Astrocyte (in vitro differentiated cells and primary cell): ENCODE measurements around the gene WDR27. TPM values are rescaled to one million over a fixed set of nuclear protein-coding genes. Genes with fewer than 3 reads are reported as not detected.
"Not testable (repeated sequence)": the region's sequence is repeated elsewhere in the genome, so short reads cannot be mapped to it uniquely, and the experiment has no call there.

ENCODE experiments used
- DNase-seq: peaks from one replicate; pipeline ENCODE4 v3.0.0-alpha.2; 2010; ENCODE audit warnings: low read depth
- FAIRE-seq: peaks from 2 replicates; lab custom pipeline; 2011; peaks lifted over from hg19 to GRCh38; lab: Jason Lieb, UNC
- H2AFZ ChIP-seq: 2 replicates; pipeline ENCODE4 v1.6.0; 2012; ENCODE audit warnings: low read depth, low read length, inconsistent platforms
- H3K27ac ChIP-seq: 2 replicates; pipeline ENCODE4 v1.5.1; 2011; ENCODE audit warnings: low read depth, low read length, inconsistent platforms
- H3K27me3 ChIP-seq: 2 replicates; pipeline ENCODE4 v1.6.0; 2011; ENCODE audit warnings: low read length, inconsistent platforms; ENCODE audit not compliant: insufficient read depth
- H3K36me3 ChIP-seq: 2 replicates; pipeline ENCODE4 v1.5.1; 2011; ENCODE audit warnings: low read length, inconsistent platforms; ENCODE audit not compliant: insufficient read depth
- H3K4me1 ChIP-seq: 2 replicates; pipeline ENCODE4 v1.5.1; 2011; ENCODE audit warnings: low read length, inconsistent platforms; ENCODE audit not compliant: insufficient read depth
- H3K4me2 ChIP-seq: 2 replicates; pipeline ENCODE4 v1.6.0; 2012; ENCODE audit warnings: low read length, inconsistent platforms
- H3K4me3 ChIP-seq: 2 replicates; pipeline ENCODE4 v1.5.1; 2011; ENCODE audit warnings: low read depth, mild to moderate bottlenecking, low read length, inconsistent platforms; ENCODE audit not compliant: insufficient read depth
- H3K79me2 ChIP-seq: 2 replicates; pipeline ENCODE4 v1.6.0; 2012; ENCODE audit warnings: mild to moderate bottlenecking, low read length, inconsistent platforms; ENCODE audit not compliant: insufficient read depth
- H3K9ac ChIP-seq: 2 replicates; pipeline ENCODE4 v1.6.0; 2012; ENCODE audit warnings: mild to moderate bottlenecking, low read length, inconsistent platforms
- H3K9me3 ChIP-seq: 2 replicates; pipeline ENCODE4 v1.5.1; 2012; ENCODE audit warnings: low read depth, mild to moderate bottlenecking, low read length, inconsistent platforms; ENCODE audit not compliant: insufficient read depth
- H4K20me1 ChIP-seq: 2 replicates; pipeline ENCODE4 v1.6.0; 2012; ENCODE audit warnings: low read length, inconsistent platforms; ENCODE audit not compliant: insufficient read depth
- H3K27ac Mint-ChIP-seq: one replicate; pipeline ENCODE4 v1.8.0; 2021; ENCODE audit warnings: mild to moderate bottlenecking, mixed read lengths; ENCODE audit not compliant: unreplicated experiment
- H3K27me3 Mint-ChIP-seq: one replicate; pipeline ENCODE4 v1.8.0; 2021; ENCODE audit warnings: low read depth, mixed read lengths; ENCODE audit not compliant: unreplicated experiment
- H3K36me3 Mint-ChIP-seq: one replicate; pipeline ENCODE4 v1.8.0; 2021; ENCODE audit warnings: low read depth, mixed read lengths; ENCODE audit not compliant: unreplicated experiment
- H3K4me1 Mint-ChIP-seq: one replicate; pipeline ENCODE4 v1.8.0; 2021; ENCODE audit warnings: low read depth, mixed read lengths; ENCODE audit not compliant: unreplicated experiment
- H3K4me3 Mint-ChIP-seq: one replicate; pipeline ENCODE4 v1.8.0; 2021; ENCODE audit warnings: mild to moderate bottlenecking, moderate library complexity, mixed read lengths; ENCODE audit not compliant: unreplicated experiment
- H3K9me3 Mint-ChIP-seq: one replicate; pipeline ENCODE4 v1.8.0; 2021; ENCODE audit warnings: mild to moderate bottlenecking, mixed read lengths; ENCODE audit not compliant: unreplicated experiment
- EZH2 ChIP-seq: IDR thresholded peaks from 2 replicates; pipeline ENCODE4 v1.6.1; 2012; ENCODE audit warnings: mild to moderate bottlenecking, low read length, inconsistent platforms; ENCODE audit not compliant: insufficient read depth
- total RNA-seq: library from RNA; stranded (reverse); gene quantifications from 2 replicates; pipeline ENCODE4 v1.2.1, GENCODE V29; 2021
- TF ChIP-seq, protein P1 (sequence below): IDR thresholded peaks from 2 replicates; pipeline ENCODE4 v1.5.1; 2011; ENCODE audit warnings: low read depth, mild to moderate bottlenecking, inconsistent platforms, low read length, moderate library complexity; ENCODE audit not compliant: insufficient read depth

Gene WDR27
- total RNA-seq, 1 donor from 2014 or later, result 31.2 TPM

DNA sequence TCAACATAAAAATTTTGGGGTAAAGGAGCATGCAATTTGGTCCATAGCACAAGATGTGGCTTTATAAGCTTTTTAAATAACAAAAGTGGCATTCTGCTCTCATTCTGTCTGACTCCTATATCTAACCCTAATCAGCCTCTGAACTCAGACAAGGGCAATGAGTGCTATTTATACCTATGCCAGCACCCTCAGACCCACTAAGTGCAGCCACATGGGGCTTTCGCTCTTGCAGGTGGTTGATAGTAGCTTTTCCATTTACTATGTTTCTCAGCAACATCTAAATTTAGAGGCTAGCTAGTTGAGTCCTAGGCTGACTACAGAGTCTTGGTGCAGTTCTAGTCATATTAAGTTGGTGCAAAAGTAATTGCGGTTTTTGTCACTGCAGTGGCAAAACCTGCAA lies 231.0 kb downstream of the WDR27 start:
- Mint-ChIP-seq H3K4me3 (no peak overlapping the region), H3K27ac (no peak overlapping the region), H3K27me3 (no peaks in the 10 kb centered on the region), H3K36me3 (peaks cover 17% of the 10 kb centered on the region), H3K4me1 (no peaks in the 10 kb centered on the region), H3K9me3 (peaks cover 22% of the 10 kb centered on the region)
- H3K9me3 ChIP-seq, result peaks cover 3% of the 10 kb centered on the region
- H3K27ac ChIP-seq, result no peak overlapping the region
- H3K79me2 ChIP-seq, result no peaks in the 10 kb centered on the region
- H2AFZ ChIP-seq, result no peak overlapping the region
- DNase-seq (no peak), FAIRE-seq (no peak)
- H3K27me3 ChIP-seq, result no peaks in the 10 kb centered on the region
- H3K4me1 ChIP-seq, result no peaks in the 10 kb centered on the region
- TF ChIP-seq, protein P1, sequence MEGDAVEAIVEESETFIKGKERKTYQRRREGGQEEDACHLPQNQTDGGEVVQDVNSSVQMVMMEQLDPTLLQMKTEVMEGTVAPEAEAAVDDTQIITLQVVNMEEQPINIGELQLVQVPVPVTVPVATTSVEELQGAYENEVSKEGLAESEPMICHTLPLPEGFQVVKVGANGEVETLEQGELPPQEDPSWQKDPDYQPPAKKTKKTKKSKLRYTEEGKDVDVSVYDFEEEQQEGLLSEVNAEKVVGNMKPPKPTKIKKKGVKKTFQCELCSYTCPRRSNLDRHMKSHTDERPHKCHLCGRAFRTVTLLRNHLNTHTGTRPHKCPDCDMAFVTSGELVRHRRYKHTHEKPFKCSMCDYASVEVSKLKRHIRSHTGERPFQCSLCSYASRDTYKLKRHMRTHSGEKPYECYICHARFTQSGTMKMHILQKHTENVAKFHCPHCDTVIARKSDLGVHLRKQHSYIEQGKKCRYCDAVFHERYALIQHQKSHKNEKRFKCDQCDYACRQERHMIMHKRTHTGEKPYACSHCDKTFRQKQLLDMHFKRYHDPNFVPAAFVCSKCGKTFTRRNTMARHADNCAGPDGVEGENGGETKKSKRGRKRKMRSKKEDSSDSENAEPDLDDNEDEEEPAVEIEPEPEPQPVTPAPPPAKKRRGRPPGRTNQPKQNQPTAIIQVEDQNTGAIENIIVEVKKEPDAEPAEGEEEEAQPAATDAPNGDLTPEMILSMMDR, result no peak
- no peak for TF ChIP-seq EZH2
- H3K4me3 ChIP-seq, result no peak overlapping the region
- no peak overlapping the region for H3K9ac ChIP-seq
- H3K4me2 ChIP-seq, result no peak overlapping the region
- H4K20me1 ChIP-seq, result no peaks in the 10 kb centered on the region
- no peaks in the 10 kb centered on the region for H3K36me3 ChIP-seq

DNA sequence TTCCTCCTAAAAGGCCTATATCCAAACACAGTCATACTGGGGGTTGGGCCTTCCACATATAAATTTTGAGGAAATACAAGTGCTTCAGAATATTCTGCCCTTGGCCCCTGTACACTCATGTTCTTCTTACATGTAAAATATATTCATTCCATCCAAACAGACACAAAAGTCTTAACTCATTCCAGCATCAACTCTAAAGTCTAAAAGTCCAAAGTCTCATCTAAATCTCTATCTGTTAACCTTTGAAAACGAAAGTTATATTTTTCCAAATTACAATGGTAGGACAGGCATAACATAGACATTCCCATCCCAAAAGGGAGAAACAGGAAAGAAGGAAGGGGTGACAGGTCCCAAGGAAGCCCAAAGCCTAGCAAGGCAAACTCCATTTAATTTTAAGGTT lies 232.8 kb downstream of the WDR27 start:
- no peak overlapping the region for H3K4me2 ChIP-seq
- TF ChIP-seq, protein P1, result no peak
- TF ChIP-seq EZH2, result no peak
- H3K36me3 ChIP-seq, result no peaks in the 10 kb centered on the region
- no peaks in the 10 kb centered on the region for H3K79me2 ChIP-seq
- no peaks in the 10 kb centered on the region for H3K4me1 ChIP-seq
- no peaks in the 10 kb centered on the region for H3K27me3 Mint-ChIP-seq
- H3K27me3 ChIP-seq, result no peaks in the 10 kb centered on the region
- H3K4me3 Mint-ChIP-seq, result no peak overlapping the region
- H3K9ac ChIP-seq, result no peak overlapping the region
- peaks cover 14% of the 10 kb centered on the region for H3K36me3 Mint-ChIP-seq
- peaks cover 11% of the 10 kb centered on the region for H3K9me3 Mint-ChIP-seq
- no peak for FAIRE-seq
- H3K27ac Mint-ChIP-seq, result no peak overlapping the region
- H3K4me1 Mint-ChIP-seq, result no peaks in the 10 kb centered on the region
- H3K4me3 ChIP-seq, result no peak overlapping the region
- H3K27ac ChIP-seq, result no peak overlapping the region
- no peak for DNase-seq
- no peaks in the 10 kb centered on the region for H4K20me1 ChIP-seq
- H3K9me3 ChIP-seq, result peaks cover 3% of the 10 kb centered on the region
- H2AFZ ChIP-seq, result no peak overlapping the region

DNA sequence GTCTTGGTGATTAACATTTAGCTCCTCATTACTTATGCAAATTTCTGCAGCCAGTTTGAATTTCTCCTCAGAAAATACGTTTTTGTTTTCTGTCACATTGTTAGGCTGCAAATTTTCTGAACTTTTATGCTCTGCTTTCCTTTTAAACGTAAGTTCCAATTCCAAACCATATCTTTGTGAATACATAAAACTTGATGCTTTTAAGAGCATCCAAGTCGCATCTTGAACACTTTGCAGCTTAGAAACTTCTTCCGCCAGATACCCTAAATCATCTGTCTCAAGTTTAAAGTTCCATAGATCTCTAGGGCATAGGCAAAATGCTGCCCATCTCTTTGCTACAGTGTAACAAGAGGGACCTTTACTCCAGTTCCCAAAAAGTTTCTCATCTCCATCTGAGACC lies 234.1 kb downstream of the WDR27 start:
- not testable (repeated sequence) for H3K27me3 ChIP-seq, H3K4me1 Mint-ChIP-seq, H4K20me1 ChIP-seq, H3K36me3 ChIP-seq, H3K27ac ChIP-seq, H3K27me3 Mint-ChIP-seq, H3K9me3 ChIP-seq, H3K4me3 ChIP-seq, H3K4me3 Mint-ChIP-seq, H3K4me2 ChIP-seq, H3K79me2 ChIP-seq, FAIRE-seq, H3K27ac Mint-ChIP-seq, H2AFZ ChIP-seq, H3K4me1 ChIP-seq, H3K9ac ChIP-seq, DNase-seq
- Mint-ChIP-seq H3K9me3 (peaks cover 11% of the 10 kb centered on the region), H3K36me3 (peaks cover 10% of the 10 kb centered on the region)

DNA sequence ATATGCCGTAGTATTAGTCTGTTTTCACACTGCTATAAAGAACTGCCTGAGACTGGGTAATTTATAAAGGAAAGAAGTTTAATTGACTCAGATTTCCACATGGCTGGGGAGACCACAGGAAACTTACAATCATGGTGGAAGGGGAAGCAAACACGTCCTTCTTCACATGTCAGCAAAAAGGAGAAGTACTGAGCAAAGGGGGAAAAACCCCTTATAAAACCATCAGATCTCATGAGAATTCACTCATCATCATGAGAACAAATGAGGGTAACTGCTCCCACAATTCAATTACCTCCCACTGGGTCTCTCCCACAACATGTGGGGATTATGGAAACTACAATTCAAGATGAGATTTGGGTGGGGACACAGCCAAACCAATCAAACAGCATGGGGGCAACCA lies 235.6 kb downstream of the WDR27 start:
- H3K27ac ChIP-seq, H3K27me3 Mint-ChIP-seq, H3K27ac Mint-ChIP-seq, H3K4me2 ChIP-seq, H3K4me1 Mint-ChIP-seq, H3K4me3 ChIP-seq, H3K27me3 ChIP-seq, H3K4me3 Mint-ChIP-seq, H3K9me3 ChIP-seq, DNase-seq, H3K9ac ChIP-seq, H3K36me3 ChIP-seq, FAIRE-seq, H3K79me2 ChIP-seq, H4K20me1 ChIP-seq, H2AFZ ChIP-seq, H3K4me1 ChIP-seq: not testable (repeated sequence)
- peaks cover 10% of the 10 kb centered on the region for H3K36me3 Mint-ChIP-seq
- peaks cover 13% of the 10 kb centered on the region for H3K9me3 Mint-ChIP-seq
